ENCODE results near the gene CFL2.

DNA sequence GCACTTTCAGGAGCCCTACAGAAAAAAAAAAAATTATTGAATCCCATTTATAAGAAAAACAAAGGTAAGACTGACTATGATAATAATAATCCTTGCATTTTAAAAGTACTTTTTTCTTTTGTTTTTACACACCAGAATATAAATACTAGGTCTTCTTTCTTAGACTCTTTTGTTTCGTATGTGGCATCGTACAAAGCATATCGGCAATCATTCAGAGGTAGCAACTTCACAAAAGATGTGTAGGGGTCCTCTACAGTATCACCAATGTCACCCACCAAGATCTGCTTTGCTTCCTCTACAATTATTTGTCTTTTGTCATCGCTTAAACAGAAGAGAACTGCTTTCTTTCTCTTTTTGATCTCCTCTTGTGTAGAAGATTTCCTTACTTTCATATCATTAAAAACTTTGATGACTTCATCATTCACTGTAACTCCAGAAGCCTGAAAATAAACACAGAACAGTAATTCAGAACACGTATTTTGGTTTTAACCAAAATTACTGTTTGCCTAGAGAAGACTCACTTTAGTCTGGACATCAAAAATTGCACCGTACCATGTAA, 1.2 kb downstream of the CFL2 start:
- TF ChIP-seq, protein P1, sequence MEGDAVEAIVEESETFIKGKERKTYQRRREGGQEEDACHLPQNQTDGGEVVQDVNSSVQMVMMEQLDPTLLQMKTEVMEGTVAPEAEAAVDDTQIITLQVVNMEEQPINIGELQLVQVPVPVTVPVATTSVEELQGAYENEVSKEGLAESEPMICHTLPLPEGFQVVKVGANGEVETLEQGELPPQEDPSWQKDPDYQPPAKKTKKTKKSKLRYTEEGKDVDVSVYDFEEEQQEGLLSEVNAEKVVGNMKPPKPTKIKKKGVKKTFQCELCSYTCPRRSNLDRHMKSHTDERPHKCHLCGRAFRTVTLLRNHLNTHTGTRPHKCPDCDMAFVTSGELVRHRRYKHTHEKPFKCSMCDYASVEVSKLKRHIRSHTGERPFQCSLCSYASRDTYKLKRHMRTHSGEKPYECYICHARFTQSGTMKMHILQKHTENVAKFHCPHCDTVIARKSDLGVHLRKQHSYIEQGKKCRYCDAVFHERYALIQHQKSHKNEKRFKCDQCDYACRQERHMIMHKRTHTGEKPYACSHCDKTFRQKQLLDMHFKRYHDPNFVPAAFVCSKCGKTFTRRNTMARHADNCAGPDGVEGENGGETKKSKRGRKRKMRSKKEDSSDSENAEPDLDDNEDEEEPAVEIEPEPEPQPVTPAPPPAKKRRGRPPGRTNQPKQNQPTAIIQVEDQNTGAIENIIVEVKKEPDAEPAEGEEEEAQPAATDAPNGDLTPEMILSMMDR (IDR thresholded peaks at IDR 0.05) = no peak
- TF ChIP-seq POLR2A (IDR thresholded peaks at IDR 0.05) = no peak

All from body of pancreas (tissue), 4 donors.